Left ventricle myocardium inferior (tissue), 1 donor: ENCODE results near the gene AR. TPM values are rescaled to one million over a fixed set of nuclear protein-coding genes. Genes with fewer than 3 reads are reported as not detected.

ENCODE experiments used
- DNase-seq: peaks from one replicate; pipeline ENCODE4 v3.0.0-alpha.2; 2020
- H3K27ac ChIP-seq: fragments of 200-600 bp; replicated peaks from 2 replicates; pipeline ENCODE4 v1.8.0; 2021
- H3K27me3 ChIP-seq: fragments of 200-600 bp; 2 replicates; pipeline ENCODE4 v1.8.0; 2021; ENCODE audit warnings: low read depth
- H3K36me3 ChIP-seq: fragments of 200-600 bp; 2 replicates; pipeline ENCODE4 v1.8.0; 2021
- H3K4me1 ChIP-seq: fragments of 200-600 bp; 2 replicates; pipeline ENCODE4 v1.8.0; 2021
- H3K4me3 ChIP-seq: fragments of 200-600 bp; 2 replicates; pipeline ENCODE4 v1.8.0; 2021; ENCODE audit warnings: mild to moderate bottlenecking, moderate library complexity
- H3K9me3 ChIP-seq: fragments of 200-600 bp; replicated peaks from 2 replicates; pipeline ENCODE4 v1.8.0; 2021
- CTCF ChIP-seq: fragments of 200-600 bp; IDR thresholded peaks from 2 replicates; pipeline ENCODE4 v1.8.0; 2021; ENCODE audit warnings: antibody characterized with exemption, mild to moderate bottlenecking, borderline replicate concordance
- intact Hi-C: fragments of 100-400 bp; cut with micrococcal nuclease; formaldehyde crosslinking; loops from one replicate; pipeline ENCODE4 v1.11.0; 2022
- total RNA-seq: library from RNA; stranded (reverse); fragmentation: NEBNext Ultra II Directional; extraction: Animal tissue kit (Norgen Biotek cat#: 25700); gene quantifications from one replicate; pipeline ENCODE4 v1.2.1, GENCODE V29; 2021
- donor health status: DM: no; HTN: yes; CAD: no; lungs with severe emphysema.

Gene AR
- total RNA-seq, 1 donor from 2014 or later, result 18.4 TPM

GRCh38 chrX:67727576-67727975, 183.8 kb downstream of the AR start:
- peaks cover 11% of the 10 kb centered on the region for H3K4me1 ChIP-seq
- H3K36me3 ChIP-seq, result no peaks in the 10 kb centered on the region
- H3K27me3 ChIP-seq, result no peaks in the 10 kb centered on the region
- no peak for DNase-seq
- no peak overlapping the region for H3K27ac ChIP-seq
- H3K9me3 ChIP-seq, result no peaks in the 10 kb centered on the region
- no peak overlapping the region for H3K4me3 ChIP-seq
- intact Hi-C loops, result no loop called here
- TF ChIP-seq CTCF, result no peak

- Histone ChIP-seq H3K4me3 (no peak overlapping the region), H3K9me3 (no peaks in the 10 kb centered on the region), H3K27me3 (no peaks in the 10 kb centered on the region), H3K4me1 (no peaks in the 10 kb centered on the region), H3K36me3 (no peaks in the 10 kb centered on the region), H3K27ac (no peak overlapping the region)
- intact Hi-C loops, result no loop called here
- TF ChIP-seq CTCF, result no peak
- DNase-seq, result no peak
Observed at GRCh38 chrX:67730296-67730695, 186.5 kb downstream of the AR start.

GRCh38 chrX:67731061-67731460, 187.2 kb downstream of the AR start:
- H3K4me1 ChIP-seq, result no peaks in the 10 kb centered on the region
- no peak overlapping the region for H3K4me3 ChIP-seq
- no peak for TF ChIP-seq CTCF
- intact Hi-C loops, result no loop called here
- no peaks in the 10 kb centered on the region for H3K27me3 ChIP-seq
- no peak for DNase-seq
- no peak overlapping the region for H3K27ac ChIP-seq
- no peaks in the 10 kb centered on the region for H3K9me3 ChIP-seq
- no peaks in the 10 kb centered on the region for H3K36me3 ChIP-seq

- TF ChIP-seq CTCF, result no peak
- H3K4me1 ChIP-seq, result no peaks in the 10 kb centered on the region
- H3K9me3 ChIP-seq, result no peaks in the 10 kb centered on the region
- H3K36me3 ChIP-seq, result no peaks in the 10 kb centered on the region
- no peaks in the 10 kb centered on the region for H3K27me3 ChIP-seq
- no peak overlapping the region for H3K4me3 ChIP-seq
- no peak for DNase-seq
- H3K27ac ChIP-seq, result no peak overlapping the region
- intact Hi-C loops, result no loop called here
Observed at GRCh38 chrX:67732864-67733263, 189.0 kb downstream of the AR start.

- Histone ChIP-seq H3K4me1 (no peaks in the 10 kb centered on the region), H3K27ac (no peak overlapping the region), H3K36me3 (no peaks in the 10 kb centered on the region), H3K9me3 (no peaks in the 10 kb centered on the region), H3K4me3 (no peak overlapping the region), H3K27me3 (no peaks in the 10 kb centered on the region)
- intact Hi-C loops, result no loop called here
- DNase-seq, result no peak
- TF ChIP-seq CTCF, result no peak
Observed at GRCh38 chrX:67734111-67734753, 190.4 kb downstream of the AR start.
